Adrenal gland (tissue), 12 donors: ENCODE measurements around the gene MYT1. TPM values are rescaled to one million over a fixed set of nuclear protein-coding genes. Genes with fewer than 3 reads are reported as not detected.

Experiments
- DNase-seq, 7 donors: peaks; one replicate each; pipeline ENCODE4 v3.0.0-alpha.2; 2019 to 2020
- H3K27ac ChIP-seq, 5 donors: fragments of 200-600 bp; sonication (generic) in 4 of 5; 1 replicate in 3 of 5; 2 replicates in 2 of 5; pipeline versions ENCODE4 v1.5.1 to v1.8.0; 2016 to 2020; ENCODE audit warnings: mild to moderate bottlenecking in 1 of 5
- H3K27me3 ChIP-seq: fragments of 200-600 bp; 2 replicates; pipeline ENCODE4 v1.8.0; 2021
- H3K36me3 ChIP-seq, 2 donors: fragments of 200-600 bp; replicated peaks in 1 of 2; 1 replicate in 1 of 2; 2 replicates in 1 of 2; pipeline versions ENCODE4 v1.5.1 to v1.8.0; 2018 to 2022
- H3K4me1 ChIP-seq, 2 donors: fragments of 200-600 bp; replicated peaks in 1 of 2; 1 replicate in 1 of 2; 2 replicates in 1 of 2; pipeline versions ENCODE4 v1.5.1 to v1.8.0; 2018 to 2021
- H3K4me3 ChIP-seq, 4 donors: fragments of 200-600 bp; sonication (generic) in 3 of 4; one replicate each; pipeline ENCODE4 v1.5.1; 2016 to 2018
- H3K9me3 ChIP-seq, 3 donors: fragments of 200-600 bp; sonication (generic) in 1 of 3; replicated peaks in 1 of 3; 1 replicate in 2 of 3; 2 replicates in 1 of 3; pipeline versions ENCODE4 v1.5.1 to v1.8.0; 2016 to 2021
- POLR2A ChIP-seq, 2 donors: fragments of 450-650 bp; IDR thresholded peaks; one replicate each; pipeline ENCODE4 v1.6.1; 2017; ENCODE audit warnings: antibody characterized with exemption in 2 of 2, mild to moderate bottlenecking in 2 of 2, moderate library complexity in 1 of 2
- WGBS, 4 donors: extraction: QIAGEN DNeasy Blood & Tissue Kit in 2 of 4; methylation state at CpG; one replicate each; pipeline versions ENCODE4 v1.1.5 to v1.1.7; 2013 to 2017; 5-methylcytosine and 5-hydroxymethylcytosine counted together
- intact Hi-C, 2 donors: fragments of 100-400 bp; cut with DNase I; formaldehyde crosslinking; loops; one replicate each; pipeline versions ENCODE4 v1.14.1 to v1.15.0; 2022 to 2023
- polyA plus RNA-seq, 3 donors: library from polyadenylated mRNA; stranded (reverse); fragments of 200-250 nt in 2 of 3; fragments of 350-450 nt in 1 of 3; fragmentation: Illumina TruSeq in 1 of 3; extraction: RNeasy Lipid Tissue Mini Kit (QIAGEN cat#74804) in 1 of 3; gene quantifications; one replicate each; pipeline ENCODE4 v1.2.3, GENCODE V29; 2013 to 2014
- total RNA-seq, 9 donors: library from RNA; depleted of rRNA in 4 of 9; stranded (reverse); fragments of >200 nt in 4 of 9; fragments of 120-200 nt in 1 of 9; fragmentation: NEBNext Ultra II Directional in 1 of 9; extraction: Animal tissue kit (Norgen Biotek cat#: 25700) in 1 of 9; gene quantifications; one replicate each; pipeline versions ENCODE4 v1.1.0 to v1.2.4, GENCODE V29; 2013 to 2023
- TF ChIP-seq, protein P1 (sequence below), 6 experiments: fragments of 450-650 bp in 4 of 6; fragments of 200-600 bp in 2 of 6; sonication (generic) in 1 of 6; IDR thresholded peaks; 1 replicate in 5 of 6; 2 replicates in 1 of 6; pipeline versions ENCODE4 v1.5.1 to v1.8.0; 2016 to 2021; ENCODE audit warnings: antibody characterized with exemption in 6 of 6, mild to moderate bottlenecking in 2 of 6, moderate library complexity in 1 of 6
- donor health status: healthy with polysubstance abuse.
- donor health status: Bipolar disorder and iron deficiency.
- donor health status: DM: yes; HTN: yes; CAD: no.
- donor health status: DM: no; HTN: no; CAD: no.
- donor health status: DM: no; HTN: no; CAD: no.
- donor health status: DM: yes; HTN: yes; CAD: no.

MYT1 gene
- total and polyA plus RNA-seq, 12 donors: 0.61 to 8.5 (median 2.7) TPM

DNA sequence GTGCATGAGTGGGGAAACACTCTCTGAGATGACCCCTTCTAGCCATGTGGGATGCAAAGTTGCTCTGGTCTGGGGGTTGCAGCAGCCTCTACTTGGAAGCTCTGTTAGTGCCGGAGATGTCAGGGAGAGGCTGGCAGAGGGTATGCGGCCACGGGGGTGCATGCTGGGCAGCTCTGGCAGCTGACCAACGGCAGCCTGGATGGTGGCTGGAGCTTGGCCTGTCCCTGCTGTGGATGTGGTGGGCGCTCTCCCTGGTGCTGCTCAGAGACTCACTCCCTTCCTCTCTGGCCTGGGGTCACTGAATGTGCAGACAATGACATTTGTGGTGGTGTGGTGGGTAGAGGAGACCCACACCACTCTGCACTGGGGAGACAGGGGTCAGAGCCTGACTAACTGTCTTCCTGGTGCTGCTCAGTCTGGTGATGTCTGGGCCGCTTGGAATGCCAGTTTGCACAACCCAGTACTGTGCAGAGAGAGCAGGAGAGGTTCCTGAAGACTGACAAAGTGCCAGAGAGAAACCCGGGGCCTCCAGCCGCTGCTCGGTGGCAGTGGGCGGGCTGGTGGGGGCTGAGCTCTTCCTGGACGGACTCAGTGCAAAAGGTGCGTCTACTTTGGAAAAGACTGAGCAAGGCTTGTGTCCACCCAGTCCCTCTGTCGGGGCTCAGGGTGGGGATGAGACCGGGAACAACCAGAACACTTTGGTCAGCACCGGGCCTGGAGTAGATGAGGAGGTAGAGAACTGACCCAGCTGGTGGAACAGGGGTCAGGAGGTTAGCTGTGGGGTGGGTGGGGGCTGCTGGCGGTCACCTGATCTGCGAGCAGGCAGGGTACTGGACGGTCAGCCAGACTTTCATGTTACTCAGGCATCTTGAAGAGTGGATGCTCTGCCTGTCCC is 2.7 kb downstream of the MYT1 start:
- H3K9me3 ChIP-seq: no peaks in the 10 kb centered on the region
- H3K4me1 ChIP-seq: no peaks in the 10 kb centered on the region
- DNase-seq: no peak
- no peak overlapping the region for H3K4me3 ChIP-seq
- no peak for TF ChIP-seq POLR2A (IDR thresholded peaks at IDR 0.05)
- TF ChIP-seq, protein P1, sequence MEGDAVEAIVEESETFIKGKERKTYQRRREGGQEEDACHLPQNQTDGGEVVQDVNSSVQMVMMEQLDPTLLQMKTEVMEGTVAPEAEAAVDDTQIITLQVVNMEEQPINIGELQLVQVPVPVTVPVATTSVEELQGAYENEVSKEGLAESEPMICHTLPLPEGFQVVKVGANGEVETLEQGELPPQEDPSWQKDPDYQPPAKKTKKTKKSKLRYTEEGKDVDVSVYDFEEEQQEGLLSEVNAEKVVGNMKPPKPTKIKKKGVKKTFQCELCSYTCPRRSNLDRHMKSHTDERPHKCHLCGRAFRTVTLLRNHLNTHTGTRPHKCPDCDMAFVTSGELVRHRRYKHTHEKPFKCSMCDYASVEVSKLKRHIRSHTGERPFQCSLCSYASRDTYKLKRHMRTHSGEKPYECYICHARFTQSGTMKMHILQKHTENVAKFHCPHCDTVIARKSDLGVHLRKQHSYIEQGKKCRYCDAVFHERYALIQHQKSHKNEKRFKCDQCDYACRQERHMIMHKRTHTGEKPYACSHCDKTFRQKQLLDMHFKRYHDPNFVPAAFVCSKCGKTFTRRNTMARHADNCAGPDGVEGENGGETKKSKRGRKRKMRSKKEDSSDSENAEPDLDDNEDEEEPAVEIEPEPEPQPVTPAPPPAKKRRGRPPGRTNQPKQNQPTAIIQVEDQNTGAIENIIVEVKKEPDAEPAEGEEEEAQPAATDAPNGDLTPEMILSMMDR (IDR thresholded peaks at IDR 0.05): no peak
- peaks cover 22% of the 10 kb centered on the region for H3K27me3 ChIP-seq
- peak overlapping the region in 1 of 5 donors; percentile 54 for H3K27ac ChIP-seq
- no peaks in the 10 kb centered on the region for H3K36me3 ChIP-seq
- 53 to 60% (median 56%) methylated on average over 12 to 18 of the region's 18 CpGs for WGBS, 4 donors
- intact Hi-C loops: no loop called here

DNA sequence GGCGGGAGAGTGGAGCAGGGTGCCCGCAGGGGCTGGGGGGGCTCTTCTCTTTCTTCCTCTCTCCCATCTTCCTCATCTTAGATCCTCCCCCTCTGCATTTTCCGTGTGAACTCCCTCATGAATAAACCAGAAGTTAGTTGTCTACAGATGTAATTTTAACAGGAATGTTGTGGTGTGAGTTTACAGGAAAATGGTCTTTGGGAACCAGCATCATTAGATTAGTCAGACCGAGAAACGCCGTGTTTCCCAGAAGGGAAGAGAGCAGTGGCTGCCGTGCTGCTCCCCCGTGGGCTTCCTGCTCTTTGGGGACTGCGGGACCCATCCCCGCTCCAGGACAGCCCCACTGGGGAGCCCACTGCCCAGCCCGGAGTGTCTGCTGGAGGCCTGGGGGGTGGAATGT is 3.4 kb downstream of the MYT1 start:
- intact Hi-C loops: no loop called here
- H3K27ac ChIP-seq: peak overlapping the region in 1 of 5 donors; percentile 54
- peaks cover 22% of the 10 kb centered on the region for H3K27me3 ChIP-seq
- DNase-seq: no peak
- H3K36me3 ChIP-seq: no peaks in the 10 kb centered on the region
- H3K4me3 ChIP-seq: no peak overlapping the region
- TF ChIP-seq, protein P1 (IDR thresholded peaks at IDR 0.05): no peak
- no peak for TF ChIP-seq POLR2A (IDR thresholded peaks at IDR 0.05)
- 62 to 66% (median 64%) methylated on average over 11 of the region's 11 CpGs for WGBS, 4 donors
- H3K9me3 ChIP-seq: no peaks in the 10 kb centered on the region
- no peaks in the 10 kb centered on the region for H3K4me1 ChIP-seq

DNA sequence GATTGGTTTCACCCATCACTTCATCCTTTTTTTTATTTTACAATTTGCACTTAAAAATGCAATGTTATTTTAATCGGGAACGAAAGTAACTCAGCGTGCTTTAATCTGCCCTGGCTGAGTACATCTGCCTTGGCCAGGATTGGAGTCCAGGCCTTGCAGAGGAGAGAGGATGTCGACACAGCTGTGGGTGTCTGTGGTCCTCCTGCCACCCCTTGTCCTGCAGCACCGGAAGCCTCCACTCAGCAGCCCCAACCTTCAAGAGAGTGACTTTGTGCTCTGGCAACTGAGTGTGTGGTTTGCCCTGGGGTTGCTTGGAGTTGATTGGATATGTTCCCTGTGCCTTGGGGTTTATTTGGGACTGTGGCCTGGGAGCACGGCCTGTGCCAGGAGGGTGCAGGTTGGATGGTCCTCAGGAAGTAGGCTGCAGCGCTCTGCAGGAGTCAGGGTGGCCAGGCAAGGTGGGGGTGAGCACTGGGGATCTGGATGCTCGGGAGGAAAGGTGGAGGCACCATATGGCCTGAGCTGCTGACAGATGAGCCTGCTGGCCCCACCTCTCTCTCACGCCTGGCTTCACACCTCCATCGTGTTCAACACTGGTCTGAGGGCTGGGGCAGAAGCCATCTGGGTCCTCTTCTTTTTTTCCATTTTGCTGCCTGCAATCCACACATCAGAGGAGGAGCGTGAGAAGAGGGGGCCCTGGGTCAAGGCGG is 4.3 kb downstream of the MYT1 start:
- intact Hi-C loops: no loop called here
- TF ChIP-seq POLR2A (IDR thresholded peaks at IDR 0.05): no peak
- TF ChIP-seq, protein P1 (IDR thresholded peaks at IDR 0.05): no peak
- WGBS, 4 donors: 60 to 66% (median 62%) methylated on average over 8 to 12 of the region's 12 CpGs

DNA sequence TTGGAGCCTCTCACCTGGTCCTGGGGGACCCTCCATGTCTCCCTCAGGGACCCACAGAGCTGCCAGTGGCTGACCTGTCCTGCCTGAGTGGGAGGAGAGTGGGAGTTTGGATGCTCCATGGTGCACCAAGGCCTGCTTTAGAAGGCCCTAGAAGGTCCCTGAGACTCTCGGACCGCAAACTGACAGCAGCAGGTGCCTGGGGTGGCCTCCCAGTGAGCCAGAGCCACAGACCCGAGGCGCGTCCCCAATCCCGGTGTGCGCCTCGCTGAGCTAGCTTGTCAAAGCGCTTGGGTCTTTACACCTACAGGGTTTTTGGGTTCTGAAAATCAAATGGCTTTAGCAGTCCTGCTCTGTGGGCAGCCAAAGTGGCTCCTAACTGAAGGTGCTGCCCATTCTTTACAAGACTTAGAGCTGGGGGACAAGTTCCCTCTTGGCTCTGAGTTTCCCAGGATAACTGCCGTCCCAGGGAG is 4.9 kb downstream of the MYT1 start:
- no peak overlapping the region for H3K4me3 ChIP-seq
- no peaks in the 10 kb centered on the region for H3K9me3 ChIP-seq
- intact Hi-C loops: no loop called here
- 76 to 90% (median 84%) methylated on average over 4 to 10 of the region's 10 CpGs for WGBS, 4 donors
- DNase-seq: no peak
- H3K36me3 ChIP-seq: no peaks in the 10 kb centered on the region
- TF ChIP-seq, protein P1 (IDR thresholded peaks at IDR 0.05): no peak
- TF ChIP-seq POLR2A (IDR thresholded peaks at IDR 0.05): no peak
- H3K27ac ChIP-seq: no peak overlapping the region
- no peaks in the 10 kb centered on the region for H3K4me1 ChIP-seq
- H3K27me3 ChIP-seq: peaks cover 22% of the 10 kb centered on the region

More for the DNA sequence above, 4.3 kb downstream of the MYT1 start:
- DNase-seq: no peak
- H3K36me3 ChIP-seq: no peaks in the 10 kb centered on the region
- no peak overlapping the region for H3K4me3 ChIP-seq
- H3K27ac ChIP-seq: peak overlapping the region in 1 of 5 donors; percentile 2
- H3K4me1 ChIP-seq: no peaks in the 10 kb centered on the region
- H3K27me3 ChIP-seq: peaks cover 22% of the 10 kb centered on the region
- no peaks in the 10 kb centered on the region for H3K9me3 ChIP-seq
